HEK293 (cell line): ENCODE data around the gene HID1.

Experiments used
- CTCF ChIA-PET: fragments of 350-600 bp; formaldehyde crosslinking; extraction: SDS; loops from one replicate; lab custom pipeline; 2021; ENCODE audit warnings: antibody characterized with exemption; lab: Yijun Ruan, JAX
- POLR2A ChIA-PET: fragments of 300-600 bp; formaldehyde crosslinking; extraction: SDS; loops from one replicate; lab custom pipeline; 2020; ENCODE audit warnings: antibody characterized with exemption, inconsistent platforms; lab: Yijun Ruan, JAX
- H3K27ac ChIP-seq: fragments of 200-500 bp; sonication (Bioruptor generic); 2 replicates; pipeline ENCODE4 v1.5.1; 2014; ENCODE audit warnings: low read depth, low read length, control low read depth, inconsistent platforms; ENCODE audit errors: extremely low read depth
- H3K36me3 ChIP-seq, 2 experiments: fragments of 200-500 bp in 1 of 2; sonication (Bioruptor generic) in 1 of 2; 1 replicate in 1 of 2; 2 replicates in 1 of 2; pipeline ENCODE4 v1.5.1; 2014 to 2017; ENCODE audit warnings: inconsistent platforms in 2 of 2, low read length in 2 of 2; ENCODE audit not compliant: control insufficient read depth in 2 of 2, insufficient read depth in 1 of 2
- H3K4me1 ChIP-seq: fragments of 200-500 bp; sonication (Bioruptor generic); 2 replicates; pipeline ENCODE4 v1.5.1; 2014; ENCODE audit warnings: mild to moderate bottlenecking, low read length, inconsistent platforms; ENCODE audit not compliant: control insufficient read depth, insufficient read depth
- H3K4me3 ChIP-seq: 2 replicates; pipeline ENCODE4 v1.5.1; 2011; ENCODE audit warnings: low read depth, mild to moderate bottlenecking, control low read depth, low read length, moderate library complexity
- H3K9me3 ChIP-seq: fragments of 200-500 bp; sonication (Bioruptor generic); 2 replicates; pipeline ENCODE4 v1.5.1; 2014; ENCODE audit warnings: low read depth, low read length, inconsistent platforms; ENCODE audit not compliant: control insufficient read depth, insufficient read depth
- AEBP2 ChIP-seq: fragments of 450-650 bp; formaldehyde crosslinking; IDR thresholded peaks from 2 replicates; pipeline ENCODE4 v1.5.1; 2016; ENCODE audit warnings: missing biosample characterization, missing genetic modification characterization, borderline replicate concordance
- BCL11A ChIP-seq: fragments of 450-650 bp; formaldehyde crosslinking; IDR thresholded peaks from 2 replicates; pipeline ENCODE4 v1.5.1; 2016; ENCODE audit warnings: low read depth, missing biosample characterization, missing genetic modification characterization
- CTCF ChIP-seq: fragments of 450-650 bp; formaldehyde crosslinking; IDR thresholded peaks from 2 replicates; pipeline ENCODE4 v1.5.1; 2016; ENCODE audit warnings: missing biosample characterization, missing genetic modification characterization
- MEIS1 ChIP-seq: sonication (generic); formaldehyde crosslinking; IDR thresholded peaks from 2 replicates; pipeline ENCODE4 v1.8.1; 2022; ENCODE audit warnings: missing genetic modification reagents, mild to moderate bottlenecking, borderline replicate concordance
- SALL2 ChIP-seq: fragments of 450-650 bp; formaldehyde crosslinking; IDR thresholded peaks from 2 replicates; pipeline ENCODE4 v1.5.0; 2017; ENCODE audit warnings: missing biosample characterization, mild to moderate bottlenecking, missing genetic modification characterization, borderline replicate concordance
- YY1 ChIP-seq: fragments of 450-650 bp; formaldehyde crosslinking; IDR thresholded peaks from 2 replicates; pipeline ENCODE4 v1.5.1; 2018; ENCODE audit warnings: missing biosample characterization, missing genetic modification characterization
- ZBTB10 ChIP-seq: fragments of 450-650 bp; formaldehyde crosslinking; IDR thresholded peaks from 2 replicates; pipeline ENCODE4 v1.5.1; 2016; ENCODE audit warnings: missing biosample characterization, missing genetic modification characterization
- ZBTB20 ChIP-seq: fragments of 450-650 bp; formaldehyde crosslinking; IDR thresholded peaks from 2 replicates; pipeline ENCODE4 v1.5.1; 2016; ENCODE audit warnings: missing biosample characterization, missing genetic modification characterization
- ZBTB8A ChIP-seq: fragments of 450-650 bp; formaldehyde crosslinking; IDR thresholded peaks from 2 replicates; pipeline ENCODE4 v1.5.1; 2016; ENCODE audit warnings: missing biosample characterization, missing genetic modification characterization
- ZNF18 ChIP-seq: fragments of 450-650 bp; formaldehyde crosslinking; IDR thresholded peaks from 2 replicates; pipeline ENCODE4 v1.5.1; 2016; ENCODE audit warnings: missing biosample characterization, missing genetic modification characterization
- ZNF266 ChIP-seq: fragments of 450-650 bp; formaldehyde crosslinking; IDR thresholded peaks from 2 replicates; pipeline ENCODE4 v1.5.1; 2016; ENCODE audit warnings: missing biosample characterization, missing genetic modification characterization, low read depth
- ZNF416 ChIP-seq: fragments of 450-650 bp; formaldehyde crosslinking; IDR thresholded peaks from 2 replicates; pipeline ENCODE4 v1.5.1; 2016; ENCODE audit warnings: missing biosample characterization, missing genetic modification characterization
- ZNF426 ChIP-seq: fragments of 450-650 bp; formaldehyde crosslinking; IDR thresholded peaks from 2 replicates; pipeline ENCODE4 v1.5.1; 2017; ENCODE audit warnings: missing biosample characterization, missing genetic modification characterization, mild to moderate bottlenecking, inconsistent platforms, moderate library complexity
- ZNF513 ChIP-seq: fragments of 450-650 bp; IDR thresholded peaks from 2 replicates; pipeline ENCODE4 v1.5.1; 2018; ENCODE audit warnings: missing biosample characterization, missing genetic modification characterization
- ZNF558 ChIP-seq: fragments of 450-650 bp; formaldehyde crosslinking; IDR thresholded peaks from 2 replicates; pipeline ENCODE4 v1.5.1; 2016; ENCODE audit warnings: missing biosample characterization, missing genetic modification characterization
- ZNF624 ChIP-seq: fragments of 450-650 bp; formaldehyde crosslinking; IDR thresholded peaks from 2 replicates; pipeline ENCODE4 v1.5.1; 2017; ENCODE audit warnings: missing biosample characterization, missing genetic modification characterization
- ZNF658 ChIP-seq: fragments of 450-650 bp; formaldehyde crosslinking; IDR thresholded peaks from 2 replicates; pipeline ENCODE4; 2016; ENCODE audit warnings: missing biosample characterization, missing genetic modification characterization
- ZSCAN18 ChIP-seq: fragments of 450-650 bp; formaldehyde crosslinking; IDR thresholded peaks from 2 replicates; pipeline ENCODE4 v1.5.1; 2016; ENCODE audit warnings: missing biosample characterization, missing genetic modification characterization
- ZSCAN30 ChIP-seq: fragments of 450-650 bp; IDR thresholded peaks from 2 replicates; pipeline ENCODE4 v1.5.1; 2018; ENCODE audit warnings: missing biosample characterization, mild to moderate bottlenecking, missing genetic modification characterization, moderate library complexity

Gene HID1

GRCh38 chr17:74956093-74956492 lies 16.5 kb downstream of the HID1 start:
- peaks cover 0 to 17% of the 10 kb centered on the region in 2 experiments; a peak in 2 of 3 replicates for H3K36me3 ChIP-seq
- H3K9me3 ChIP-seq = no peaks in the 10 kb centered on the region
- no peak overlapping the region for H3K4me3 ChIP-seq
- CTCF ChIA-PET = interaction anchor here (0.9 to 7.6 kb wide), 9 partner anchors 9 to 298 kb away, joined by 3 to 100 read pairs (median 25); partner anchors contain the start of genes MRPL58, OTOP2 and USH1G
- TF ChIP-seq AEBP2 (tag by site-specific recombination) (no peak), ZSCAN30 (no peak), MEIS1 (no peak), ZBTB10 (no peak), ZNF266 (no peak), ZNF426 (tag by site-specific recombination) (no peak), SALL2 (no peak), ZNF18 (tag by site-specific recombination) (no peak), ZNF513 (tag by site-specific recombination) (no peak), ZNF658 (no peak), ZBTB20 (no peak), ZNF624 (tag by site-specific recombination) (no peak), ZNF558 (tag by site-specific recombination) (no peak), CTCF (tag by site-specific recombination) (no peak), BCL11A (tag by site-specific recombination) (no peak), ZNF416 (tag by site-specific recombination) (no peak), ZBTB8A (no peak), YY1 (tag by site-specific recombination) (no peak), ZSCAN18 (no peak)
- POLR2A ChIA-PET = no interaction called here
- H3K27ac ChIP-seq = no peak overlapping the region
- H3K4me1 ChIP-seq = no peaks in the 10 kb centered on the region
